HEK293T (cell line): ENCODE data around the gene PREX1.

Source experiments
- CTCF ChIA-PET: fragments of 350-600 bp; formaldehyde crosslinking; extraction: SDS; loops from one replicate; lab custom pipeline; 2021; ENCODE audit warnings: antibody characterized with exemption, inconsistent platforms; lab: Yijun Ruan, JAX
- POLR2A ChIA-PET: fragments of 350-600 bp; formaldehyde crosslinking; extraction: SDS; loops from one replicate; lab custom pipeline; 2020; ENCODE audit warnings: antibody characterized with exemption, inconsistent platforms; lab: Yijun Ruan, JAX
- DNase-seq: peaks from one replicate; pipeline ENCODE4 v3.0.0; 2012; ENCODE audit warnings: mixed read lengths; ENCODE audit errors: extremely low spot score
- ARNT ChIP-seq: fragments of 450-650 bp; IDR thresholded peaks from 2 replicates; pipeline ENCODE4 v1.6.1; 2017; ENCODE audit warnings: mild to moderate bottlenecking
- BHLHE40 ChIP-seq: fragments of 450-650 bp; IDR thresholded peaks from 2 replicates; pipeline ENCODE4 v1.6.1; 2016; ENCODE audit warnings: mild to moderate bottlenecking, moderate library complexity, borderline replicate concordance
- CTBP1 ChIP-seq: fragments of 450-650 bp; IDR thresholded peaks from 2 replicates; pipeline ENCODE4 v1.6.1; 2016; ENCODE audit warnings: borderline replicate concordance
- ELF4 ChIP-seq: fragments of 450-650 bp; IDR thresholded peaks from 2 replicates; pipeline ENCODE4 v1.6.1; 2017; ENCODE audit warnings: antibody characterized with exemption
- FOXA1 ChIP-seq: fragments of 450-650 bp; IDR thresholded peaks from 2 replicates; pipeline ENCODE4 v1.6.1; 2016; ENCODE audit warnings: mild to moderate bottlenecking
- FOXK2 ChIP-seq: fragments of 450-650 bp; IDR thresholded peaks from 2 replicates; pipeline ENCODE4 v1.6.1; 2016; ENCODE audit warnings: mild to moderate bottlenecking
- FOXM1 ChIP-seq: fragments of 450-650 bp; IDR thresholded peaks from 2 replicates; pipeline ENCODE4 v1.6.1; 2017; ENCODE audit warnings: mild to moderate bottlenecking, borderline replicate concordance
- HDGF ChIP-seq: fragments of 450-650 bp; IDR thresholded peaks from 2 replicates; pipeline ENCODE4 v1.6.1; 2017; ENCODE audit warnings: antibody characterized with exemption, borderline replicate concordance
- L3MBTL2 ChIP-seq: fragments of 450-650 bp; conservative IDR thresholded peaks from 2 replicates; pipeline ENCODE4 v1.6.1; 2016; ENCODE audit warnings: mild to moderate bottlenecking
- LEF1 ChIP-seq: fragments of 450-650 bp; IDR thresholded peaks from 2 replicates; pipeline ENCODE4 v1.6.1; 2017; ENCODE audit warnings: mild to moderate bottlenecking, borderline replicate concordance
- NFRKB ChIP-seq: fragments of 450-650 bp; IDR thresholded peaks from 2 replicates; pipeline ENCODE4 v1.6.1; 2016; ENCODE audit warnings: mild to moderate bottlenecking, moderate library complexity
- PKNOX1 ChIP-seq: fragments of 450-650 bp; IDR thresholded peaks from 2 replicates; pipeline ENCODE4 v1.6.1; 2016
- SP1 ChIP-seq: fragments of 450-650 bp; IDR thresholded peaks from 2 replicates; pipeline ENCODE4 v1.6.1; 2017
- SUZ12 ChIP-seq: fragments of 450-650 bp; IDR thresholded peaks from 2 replicates; pipeline ENCODE4 v1.6.1; 2016; ENCODE audit warnings: mild to moderate bottlenecking
- TARDBP ChIP-seq: fragments of 450-650 bp; IDR thresholded peaks from 2 replicates; pipeline ENCODE4 v1.6.1; 2016
- ZNF384 ChIP-seq: fragments of 450-650 bp; IDR thresholded peaks from 2 replicates; pipeline ENCODE4 v1.6.1; 2016

The PREX1 gene

GRCh38 chr20:48725555-48725991 is 102.2 kb downstream of the PREX1 start:
- ChIA-PET POLR2A (no interaction called here), CTCF (no interaction called here)
- DNase-seq = no peak
- TF ChIP-seq ZNF384 = no peak
- TF ChIP-seq CTBP1 = no peak
- no peak for TF ChIP-seq TARDBP
- no peak for TF ChIP-seq NFRKB
- TF ChIP-seq ELF4 = no peak
- TF ChIP-seq PKNOX1 = no peak
- TF ChIP-seq FOXA1 = no peak

GRCh38 chr20:48724891-48725554 is 102.8 kb downstream of the PREX1 start:
- DNase-seq = no peak
- ChIA-PET POLR2A (no interaction called here), CTCF (no interaction called here)
- TF ChIP-seq CTBP1 (no peak), BHLHE40 (no peak), ZNF384 (no peak)

GRCh38 chr20:48724382-48724781 is 103.4 kb downstream of the PREX1 start:
- CTCF ChIA-PET = no interaction called here
- TF ChIP-seq FOXM1 (no peak), SP1 (no peak), BHLHE40 (no peak), ZNF384 (no peak), TARDBP (no peak), SUZ12 (no peak), FOXA1 (no peak), FOXK2 (no peak), CTBP1 (no peak), ARNT (no peak), NFRKB (no peak), L3MBTL2 (no peak), PKNOX1 (no peak), ELF4 (no peak), HDGF (no peak)
- DNase-seq = no peak
- POLR2A ChIA-PET = no interaction called here

GRCh38 chr20:48723308-48724264 is 104.2 kb downstream of the PREX1 start:
- no peak for DNase-seq
- TF ChIP-seq BHLHE40 (no peak), FOXK2 (no peak)
- ChIA-PET POLR2A (no interaction called here), CTCF (no interaction called here)

- POLR2A ChIA-PET = no interaction called here
- TF ChIP-seq SUZ12 (no peak), ELF4 (no peak), L3MBTL2 (no peak), SP1 (no peak), ARNT (no peak), PKNOX1 (no peak), NFRKB (no peak), HDGF (no peak), ZNF384 (no peak)
- CTCF ChIA-PET = no interaction called here
- DNase-seq = no peak
These were observed 105.0 kb downstream of the PREX1 start for GRCh38 chr20:48722737-48723191.

GRCh38 chr20:48722002-48722731 is 105.6 kb downstream of the PREX1 start:
- TF ChIP-seq PKNOX1 = no peak
- TF ChIP-seq TARDBP = no peak
- no peak for TF ChIP-seq FOXA1
- no peak for TF ChIP-seq ARNT
- no peak for TF ChIP-seq CTBP1
- TF ChIP-seq L3MBTL2 = no peak
- TF ChIP-seq LEF1 = no peak
- TF ChIP-seq ELF4 = no peak
- TF ChIP-seq FOXK2 = no peak
- TF ChIP-seq FOXM1 = no peak
- no peak for TF ChIP-seq ZNF384
- no peak for TF ChIP-seq SUZ12
- no peak for TF ChIP-seq NFRKB
- TF ChIP-seq BHLHE40 = no peak
- TF ChIP-seq HDGF = no peak
- no peak for TF ChIP-seq SP1
- no peak for DNase-seq
- POLR2A ChIA-PET = no interaction called here
- CTCF ChIA-PET = no interaction called here
